Uterus (tissue), 2 donors: ENCODE measurements around the gene DBI.

ENCODE experiments used
- POLR2A ChIP-seq, 2 donors: fragments of 450-650 bp; IDR thresholded peaks; one replicate each; pipeline ENCODE4 v1.6.1; 2016; ENCODE audit warnings: antibody characterized with exemption in 2 of 2, mild to moderate bottlenecking in 1 of 2, moderate library complexity in 1 of 2
- TF ChIP-seq, protein P1 (sequence below), 4 experiments: fragments of 200-600 bp in 2 of 4; fragments of 450-650 bp in 2 of 4; sonication (generic) in 2 of 4; IDR thresholded peaks; one replicate each; pipeline ENCODE4 v1.5.1; 2016 to 2019; ENCODE audit warnings: antibody characterized with exemption in 4 of 4, mild to moderate bottlenecking in 2 of 4, moderate library complexity in 1 of 4

DNA sequence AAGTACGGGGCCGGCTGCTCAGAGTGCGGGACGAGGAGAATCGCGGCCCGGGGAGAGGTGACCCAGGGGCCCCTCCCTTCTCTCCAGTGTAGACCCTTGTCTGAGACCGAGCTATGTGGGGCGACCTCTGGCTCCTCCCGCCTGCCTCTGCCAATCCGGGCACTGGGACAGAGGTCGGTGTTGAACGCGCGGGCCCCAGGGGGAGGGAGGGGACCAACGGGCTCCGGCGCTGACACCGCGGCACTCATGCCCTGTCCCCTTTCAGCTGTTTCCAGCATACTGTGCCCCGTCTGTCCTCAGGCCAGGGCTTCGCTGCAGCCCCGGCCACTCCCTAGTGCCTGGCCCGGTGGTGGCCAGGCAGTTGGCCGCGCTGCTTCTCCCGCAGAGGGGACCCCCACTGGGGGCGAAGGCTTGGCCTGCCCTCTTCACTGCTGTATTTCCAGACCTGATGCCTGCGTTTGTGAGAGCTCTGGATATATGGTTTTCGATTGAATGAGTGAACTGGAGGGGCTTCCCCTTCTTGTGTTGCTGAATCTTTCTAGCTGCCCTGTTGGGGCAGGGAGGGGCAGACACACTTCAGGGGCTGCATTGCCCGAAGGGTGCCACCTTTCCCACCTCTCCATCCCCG, 809 bp downstream of the DBI start:
- TF ChIP-seq, protein P1, sequence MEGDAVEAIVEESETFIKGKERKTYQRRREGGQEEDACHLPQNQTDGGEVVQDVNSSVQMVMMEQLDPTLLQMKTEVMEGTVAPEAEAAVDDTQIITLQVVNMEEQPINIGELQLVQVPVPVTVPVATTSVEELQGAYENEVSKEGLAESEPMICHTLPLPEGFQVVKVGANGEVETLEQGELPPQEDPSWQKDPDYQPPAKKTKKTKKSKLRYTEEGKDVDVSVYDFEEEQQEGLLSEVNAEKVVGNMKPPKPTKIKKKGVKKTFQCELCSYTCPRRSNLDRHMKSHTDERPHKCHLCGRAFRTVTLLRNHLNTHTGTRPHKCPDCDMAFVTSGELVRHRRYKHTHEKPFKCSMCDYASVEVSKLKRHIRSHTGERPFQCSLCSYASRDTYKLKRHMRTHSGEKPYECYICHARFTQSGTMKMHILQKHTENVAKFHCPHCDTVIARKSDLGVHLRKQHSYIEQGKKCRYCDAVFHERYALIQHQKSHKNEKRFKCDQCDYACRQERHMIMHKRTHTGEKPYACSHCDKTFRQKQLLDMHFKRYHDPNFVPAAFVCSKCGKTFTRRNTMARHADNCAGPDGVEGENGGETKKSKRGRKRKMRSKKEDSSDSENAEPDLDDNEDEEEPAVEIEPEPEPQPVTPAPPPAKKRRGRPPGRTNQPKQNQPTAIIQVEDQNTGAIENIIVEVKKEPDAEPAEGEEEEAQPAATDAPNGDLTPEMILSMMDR (IDR thresholded peaks at IDR 0.05), result no peak
- no peak for TF ChIP-seq POLR2A (IDR thresholded peaks at IDR 0.05)
